Measurements from ENCODE around the gene PCDHGB1.
"Not testable (repeated sequence)": the region's sequence is repeated elsewhere in the genome, so short reads cannot be mapped to it uniquely, and the experiment has no call there.

Gene PCDHGB1

GRCh38 chr5:141346017-141346416, 3.9 kb upstream of the PCDHGB1 start:
- not testable (repeated sequence) for DNase-seq

GRCh38 chr5:141351591-141351990, 1.7 kb downstream of the PCDHGB1 start:
- no peak for DNase-seq

- DNase-seq, result no peak
Observed at GRCh38 chr5:141354900-141355469, 5.1 kb downstream of the PCDHGB1 start, which contains the start of gene PCDHGA4. PCDHGA4 (plus strand) TSS chr5:141355021; CDS start chr5:141355108, 87 bp downstream.

GRCh38 chr5:141355641-141356040, 5.7 kb downstream of the PCDHGB1 start:
- DNase-seq, result no peak

GRCh38 chr5:141356133-141356532, 6.2 kb downstream of the PCDHGB1 start:
- DNase-seq, result no peak

- DNase-seq, result no peak
Observed at GRCh38 chr5:141356950-141357349, 7.1 kb downstream of the PCDHGB1 start.

GRCh38 chr5:141359790-141360426, 10.0 kb downstream of the PCDHGB1 start, which contains the start of gene PCDHGB2:
PCDHGB2 (plus strand) TSS chr5:141359994; CDS start chr5:141360136, 142 bp downstream.
- DNase-seq, result no peak

- no peak for DNase-seq
Observed at GRCh38 chr5:141360685-141361084, 10.8 kb downstream of the PCDHGB1 start.

GRCh38 chr5:141362719-141363118, 12.8 kb downstream of the PCDHGB1 start:
- DNase-seq, result no peak

GRCh38 chr5:141363952-141364660, 14.2 kb downstream of the PCDHGB1 start, which contains the start of gene PCDHGA5:
PCDHGA5 (plus strand) TSS chr5:141364162; CDS start chr5:141364331, 169 bp downstream.
- no peak for DNase-seq

GRCh38 chr5:141366016-141366896, 16.4 kb downstream of the PCDHGB1 start:
- DNase-seq, result no peak

- peak in 1 of 4 experiments; percentile 7 for DNase-seq
Observed at GRCh38 chr5:141369994-141370848, 20.3 kb downstream of the PCDHGB1 start, which contains the start of gene PCDHGB3. PCDHGB3 (plus strand) TSS chr5:141370242; CDS start chr5:141370395, 153 bp downstream.

- DNase-seq, result no peak
Observed at GRCh38 chr5:141371572-141372475, 21.9 kb downstream of the PCDHGB1 start.

GRCh38 chr5:141373673-141374317, 23.9 kb downstream of the PCDHGB1 start, which contains the start of gene PCDHGA6:
PCDHGA6 (plus strand) TSS chr5:141373891; CDS start chr5:141374084, 193 bp downstream.
- DNase-seq, result no peak

- DNase-seq, result no peak
Observed at GRCh38 chr5:141374627-141375026, 24.7 kb downstream of the PCDHGB1 start.

GRCh38 chr5:141375444-141376155, 25.7 kb downstream of the PCDHGB1 start:
- DNase-seq, result not testable (repeated sequence)

GRCh38 chr5:141382469-141383294, 32.8 kb downstream of the PCDHGB1 start, which contains the start of gene PCDHGA7:
PCDHGA7 (plus strand) TSS chr5:141382742; CDS start chr5:141382900, 158 bp downstream.
- DNase-seq, result no peak

GRCh38 chr5:141383345-141383744, 33.4 kb downstream of the PCDHGB1 start:
- DNase-seq, result no peak

All from activated naive CD4-positive, alpha-beta T cell (primary cell).